Dermis lymphatic vessel endothelial cell (primary cell): ENCODE results near the gene OGDHL. TPM values are rescaled to one million over a fixed set of nuclear protein-coding genes. Genes with fewer than 3 reads are reported as not detected.

ENCODE experiments used
- total RNA-seq: library from RNA; depleted of rRNA; stranded (reverse); fragments of >200 nt; gene quantifications from 2 replicates; pipeline ENCODE4 v1.2.1, GENCODE V29; 2014

Gene OGDHL
- total RNA-seq, result 0.22 and 0.34 TPM in 2 replicates

DNA sequence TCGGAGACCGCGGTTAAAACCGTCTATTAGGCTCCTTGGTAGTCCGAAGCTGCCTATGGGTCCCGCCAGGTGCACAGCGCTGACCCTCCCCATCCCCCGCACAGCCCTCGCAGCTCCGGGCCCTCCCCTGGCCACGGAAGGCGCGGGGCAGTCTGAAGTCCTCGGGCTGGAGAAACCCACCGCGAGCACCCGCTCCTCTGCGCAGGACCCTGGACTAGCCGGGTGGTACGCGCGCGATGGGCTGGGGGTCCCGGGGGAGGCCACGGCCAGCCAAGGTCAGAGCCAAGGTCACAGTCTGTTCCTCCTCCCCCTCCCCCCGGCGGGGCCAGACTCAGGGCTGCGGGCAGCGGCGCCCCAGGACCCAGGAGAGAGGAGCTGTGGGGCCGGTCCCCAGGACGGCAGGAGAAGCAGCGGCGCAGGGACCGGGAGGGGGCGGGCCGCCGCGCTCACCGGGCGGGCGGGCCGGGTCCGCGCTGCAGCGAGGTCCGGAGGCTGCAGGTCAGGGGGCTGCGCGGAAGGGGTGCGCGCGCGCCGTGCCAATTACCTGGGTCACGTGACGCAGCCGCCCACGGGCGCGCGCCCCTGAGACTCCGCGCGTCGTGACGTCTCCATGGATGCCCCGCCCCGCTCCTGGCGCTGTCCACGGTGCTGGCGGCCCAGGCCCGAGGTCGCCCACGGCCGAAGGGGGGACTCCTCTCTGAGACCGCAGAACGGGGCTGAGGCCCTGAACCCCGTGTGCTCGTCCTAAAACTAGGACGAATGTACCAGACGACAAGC lies at the start of gene OGDHL:
Gene OGDHL (minus strand): TSS at position 535 of the 777 bp plus-strand sequence. CDS start 3,731 bp downstream, outside the sequence.

Other genes with a start within 250 kb of the OGDHL start
- gene ERCC6, start 223.2 kb downstream of the OGDHL start, total RNA-seq, result 12.7 and 20.8 TPM in 2 replicates
- not detected in 2 replicates for gene SLC18A3, start 152.0 kb downstream of the OGDHL start, total RNA-seq
- gene CHAT, start 148.3 kb downstream of the OGDHL start, total RNA-seq, result not detected in 2 replicates
- not detected in 2 replicates for gene C10orf53, start 82.7 kb downstream of the OGDHL start, total RNA-seq
- 19.6 and 30.3 TPM in 2 replicates for gene PARG, start 179.7 kb upstream of the OGDHL start, total RNA-seq
- gene TIMM23B, start 179.7 kb upstream of the OGDHL start, total RNA-seq, result 10.0 and 10.3 TPM in 2 replicates
- 1.5 and 2.1 TPM in 2 replicates for gene AGAP6, start 226.1 kb upstream of the OGDHL start, total RNA-seq